GM18867 (cell line): ENCODE data around the gene ZNF865.

ENCODE experiments used
- ATAC-seq: cut with Tn5 transposase; IDR thresholded peaks from one replicate; pipeline ENCODE4 v1.9.1; 2021; ENCODE audit warnings: mild to moderate bottlenecking, moderate library complexity; ENCODE audit not compliant: unreplicated experiment

ZNF865 gene

GRCh38 chr19:55603581-55604292 is 1.7 kb upstream of the ZNF865 start:
- no peak for ATAC-seq

- peak; percentile 71 for ATAC-seq
Measured at GRCh38 chr19:55605207-55605636, 225 bp upstream of the ZNF865 start.

- ATAC-seq, result no peak
Measured at GRCh38 chr19:55606471-55606787, 982 bp downstream of the ZNF865 start.

- no peak for ATAC-seq
Measured at GRCh38 chr19:55606817-55607216, 1.4 kb downstream of the ZNF865 start.

- ATAC-seq, result no peak
Measured at GRCh38 chr19:55609326-55609725, 3.9 kb downstream of the ZNF865 start.

- ATAC-seq, result no peak
Measured at GRCh38 chr19:55611300-55611982, 6.0 kb downstream of the ZNF865 start.

GRCh38 chr19:55611983-55612645 is 6.7 kb downstream of the ZNF865 start:
- ATAC-seq, result no peak

GRCh38 chr19:55613396-55613795 is 7.9 kb downstream of the ZNF865 start:
- ATAC-seq, result no peak

GRCh38 chr19:55613930-55614710 is 8.7 kb downstream of the ZNF865 start:
- ATAC-seq, result no peak

- no peak for ATAC-seq
Measured at GRCh38 chr19:55614711-55615542, 9.5 kb downstream of the ZNF865 start.

- no peak for ATAC-seq
Measured at GRCh38 chr19:55615543-55616394, 10.3 kb downstream of the ZNF865 start.

GRCh38 chr19:55616395-55616875 is 11.0 kb downstream of the ZNF865 start:
- no peak for ATAC-seq

- ATAC-seq, result no peak
Measured at GRCh38 chr19:55617426-55617825, 12.0 kb downstream of the ZNF865 start.

- ATAC-seq, result no peak
Measured at GRCh38 chr19:55618426-55618825, 13.0 kb downstream of the ZNF865 start.

GRCh38 chr19:55619286-55619685 is 13.8 kb downstream of the ZNF865 start:
- no peak for ATAC-seq

GRCh38 chr19:55620410-55621204 is 15.2 kb downstream of the ZNF865 start:
- no peak for ATAC-seq

GRCh38 chr19:55621205-55621672 is 15.8 kb downstream of the ZNF865 start:
- ATAC-seq, result no peak

GRCh38 chr19:55621673-55622231 is 16.3 kb downstream of the ZNF865 start:
- no peak for ATAC-seq
